ENCODE measurements around the gene RHOC. TPM values are rescaled to one million over a fixed set of nuclear protein-coding genes. Genes with fewer than 3 reads are reported as not detected.
"Not testable (repeated sequence)": the region's sequence is repeated elsewhere in the genome, so short reads cannot be mapped to it uniquely, and the experiment has no call there.

The RHOC gene
- polyA plus RNA-seq, 1 experiment, result 1,537 TPM

GRCh38 chr1:112727716-112728115 lies 20.8 kb upstream of the RHOC start:
- Histone ChIP-seq H3K27me3 (ENCODE audit: control insufficient read depth, insufficient read depth, low read length) (no peaks in the 10 kb centered on the region), H3K4me3 (ENCODE audit: low read depth, low read length) (no peak overlapping the region), H3K36me3 (ENCODE audit: control insufficient read depth, insufficient read depth, low read length) (no peaks in the 10 kb centered on the region)
- ChIA-PET POLR2A (no interaction called here), CTCF (interaction anchor here (0.6 to 2.7 kb wide), 7 partner anchors 9 to 437 kb away, joined by 3 to 10 read pairs (median 4); partner anchors contain the start of gene PPM1J)
- 0 out of 2 replicates have a peak, but pooled peaks have one; percentile 10 for TF ChIP-seq CTCF (IDR thresholded peaks at IDR 0.05; ENCODE audit: insufficient read depth, low read depth, low read length)
- no peak for DNase-seq (ENCODE audit: low read depth)

GRCh38 chr1:112724240-112724639 lies 17.3 kb upstream of the RHOC start:
- CTCF ChIA-PET, result interaction anchor here (10.9 to 11.8 kb wide), 2 partner anchors 19 to 79 kb away, joined by 160 to 486 read pairs; no protein-coding TSS in a partner anchor
- POLR2A ChIA-PET; H3K4me3 ChIP-seq (ENCODE audit: low read depth, low read length); H3K27me3 ChIP-seq (ENCODE audit: control insufficient read depth, insufficient read depth, low read length); DNase-seq (ENCODE audit: low read depth); H3K36me3 ChIP-seq (ENCODE audit: control insufficient read depth, insufficient read depth, low read length): not testable (repeated sequence)

- ChIA-PET POLR2A (no interaction called here), CTCF (interaction anchor here (0.9 to 11.8 kb wide), 3 partner anchors 20 to 349 kb away, joined by 4 to 486 read pairs (median 160); partner anchors contain the start of gene LRIG2)
- DNase-seq (ENCODE audit: low read depth), result no peak
- H3K4me3 ChIP-seq (ENCODE audit: low read depth, low read length), result no peak overlapping the region
- no peaks in the 10 kb centered on the region for H3K36me3 ChIP-seq (ENCODE audit: control insufficient read depth, insufficient read depth, low read length)
- no peak for TF ChIP-seq CTCF (IDR thresholded peaks at IDR 0.05; ENCODE audit: insufficient read depth, low read depth, low read length)
- H3K27me3 ChIP-seq (ENCODE audit: control insufficient read depth, insufficient read depth, low read length), result no peaks in the 10 kb centered on the region; the same call in 1 of the 2 replicates
These were observed 16.5 kb upstream of the RHOC start for GRCh38 chr1:112723511-112723839.

GRCh38 chr1:112722601-112723510 lies 15.9 kb upstream of the RHOC start:
- Histone ChIP-seq H3K27me3 (ENCODE audit: control insufficient read depth, insufficient read depth, low read length) (no peaks in the 10 kb centered on the region; the same call in 1 of the 2 replicates), H3K4me3 (ENCODE audit: low read depth, low read length) (no peak overlapping the region), H3K36me3 (ENCODE audit: control insufficient read depth, insufficient read depth, low read length) (no peaks in the 10 kb centered on the region)
- ChIA-PET CTCF (interaction anchor here (0.7 to 11.8 kb wide), 5 partner anchors 8 to 350 kb away, joined by 3 to 486 read pairs (median 4); partner anchors contain the start of gene LRIG2), POLR2A (interaction anchor here (0.5 kb wide), 1 partner anchor 18 kb away, joined by 8 read pairs; no protein-coding TSS in a partner anchor)
- DNase-seq (ENCODE audit: low read depth), result no peak
- TF ChIP-seq CTCF (IDR thresholded peaks at IDR 0.05; ENCODE audit: insufficient read depth, low read depth, low read length), result no peak

GRCh38 chr1:112721966-112722524 lies 15.1 kb upstream of the RHOC start:
- TF ChIP-seq CTCF (IDR thresholded peaks at IDR 0.05; ENCODE audit: insufficient read depth, low read depth, low read length), result no peak
- Histone ChIP-seq H3K27me3 (ENCODE audit: control insufficient read depth, insufficient read depth, low read length) (no peaks in the 10 kb centered on the region; the same call in 1 of the 2 replicates), H3K4me3 (ENCODE audit: low read depth, low read length) (no peak overlapping the region), H3K36me3 (ENCODE audit: control insufficient read depth, insufficient read depth, low read length) (no peaks in the 10 kb centered on the region)
- ChIA-PET POLR2A (no interaction called here), CTCF (interaction anchor here (0.7 to 11.8 kb wide), 7 partner anchors 9 to 351 kb away, joined by 3 to 486 read pairs (median 9); partner anchors contain the start of gene LRIG2)
- no peak for DNase-seq (ENCODE audit: low read depth)

GRCh38 chr1:112721294-112721693 lies 14.4 kb upstream of the RHOC start:
- H3K36me3 ChIP-seq (ENCODE audit: control insufficient read depth, insufficient read depth, low read length); H3K27me3 ChIP-seq (ENCODE audit: control insufficient read depth, insufficient read depth, low read length); H3K4me3 ChIP-seq (ENCODE audit: low read depth, low read length); DNase-seq (ENCODE audit: low read depth): not testable (repeated sequence)
- ChIA-PET POLR2A (interaction anchor here (0.6 kb wide), 1 partner anchor 35 kb away, joined by 4 read pairs; no protein-coding TSS in a partner anchor), CTCF (interaction anchor here (1.2 to 11.8 kb wide), 7 partner anchors 10 to 351 kb away, joined by 3 to 486 read pairs (median 9); partner anchors contain the start of genes LRIG2 and RHOC)

Measured in BJ (cell line).